GM15510 (cell line): Measurements from ENCODE around the gene USP37.

ENCODE experiments used
- POLR2A ChIP-seq: IDR thresholded peaks from 3 replicates; pipeline ENCODE4 v1.6.1; 2011; ENCODE audit warnings: borderline replicate concordance; ENCODE audit not compliant: insufficient read length; ENCODE audit errors: extremely low read depth

The USP37 gene

GRCh38 chr2:218470448-218470847 lies 97.7 kb downstream of the USP37 start:
- no peak for TF ChIP-seq POLR2A

GRCh38 chr2:218465987-218466633 lies 102.0 kb downstream of the USP37 start:
- no peak for TF ChIP-seq POLR2A

GRCh38 chr2:218458598-218458997 lies 109.6 kb downstream of the USP37 start:
- TF ChIP-seq POLR2A = no peak

- TF ChIP-seq POLR2A = no peak
Measured at GRCh38 chr2:218456849-218457248, 111.3 kb downstream of the USP37 start.

- no peak for TF ChIP-seq POLR2A
Measured at GRCh38 chr2:218452079-218452478, 116.1 kb downstream of the USP37 start.

- no peak for TF ChIP-seq POLR2A
Measured at GRCh38 chr2:218448934-218449333, 119.2 kb downstream of the USP37 start.

GRCh38 chr2:218447072-218447471 lies 121.1 kb downstream of the USP37 start:
- TF ChIP-seq POLR2A = no peak

GRCh38 chr2:218446547-218446946 lies 121.6 kb downstream of the USP37 start:
- TF ChIP-seq POLR2A = no peak

GRCh38 chr2:218445602-218446001 lies 122.5 kb downstream of the USP37 start:
- no peak for TF ChIP-seq POLR2A

GRCh38 chr2:218444692-218445357 lies 123.3 kb downstream of the USP37 start:
- no peak for TF ChIP-seq POLR2A

GRCh38 chr2:218438596-218438995 lies 129.6 kb downstream of the USP37 start:
- no peak for TF ChIP-seq POLR2A

- TF ChIP-seq POLR2A = no peak
Measured at GRCh38 chr2:218437969-218438368, 130.2 kb downstream of the USP37 start.

- no peak for TF ChIP-seq POLR2A
Measured at GRCh38 chr2:218436992-218437391, 131.2 kb downstream of the USP37 start.

GRCh38 chr2:218435003-218435982 lies 132.9 kb downstream of the USP37 start:
- no peak for TF ChIP-seq POLR2A

- TF ChIP-seq POLR2A = no peak
Measured at GRCh38 chr2:218434456-218434855, 133.7 kb downstream of the USP37 start.
